ENCODE data around the gene NME3. TPM values are rescaled to one million over a fixed set of nuclear protein-coding genes. Genes with fewer than 3 reads are reported as not detected.

Gene NME3
- polyA plus RNA-seq, 3 donors = 57.7 to 80.2 (median 74.7) TPM

- H3K36me3 Mint-ChIP-seq = peaks cover 49 to 80% of the 10 kb centered on the region in 2 donors
These were observed 38.8 kb upstream of the NME3 start for GRCh38 chr16:1810106-1810505.

GRCh38 chr16:1809281-1809801 lies 38.0 kb upstream of the NME3 start:
- Histone ChIP-seq H3K79me2 (ENCODE audit: insufficient read depth, low read length) (no peaks in the 10 kb centered on the region), H3K36me3 (replicated peaks in 1 of 2; ENCODE audit: control insufficient read depth in 1 of 2, insufficient read depth in 2 of 2, low read length in 2 of 2) (peaks cover 42 to 53% of the 10 kb centered on the region in 2 donors), H3K4me3 (replicated peaks in 1 of 3; ENCODE audit: low read depth in 2 of 3, low read length in 3 of 3) (no peak overlapping the region), H3K4me2 (replicated peaks; ENCODE audit: extremely low read depth, low read length, poor library complexity, severe bottlenecking) (no peak overlapping the region), H3K27ac (ENCODE audit: low read depth in 1 of 2, low read length in 2 of 2) (no peak overlapping the region), H3K4me1 (ENCODE audit: control insufficient read depth in 1 of 2, insufficient read depth in 2 of 2, low read length in 2 of 2) (no peaks in the 10 kb centered on the region), H3K27me3 (ENCODE audit: control insufficient read depth in 2 of 2, insufficient read depth in 2 of 2, low read length in 2 of 2) (no peaks in the 10 kb centered on the region), H2AFZ (ENCODE audit: insufficient read depth, low read depth, low read length, poor library complexity, severe bottlenecking) (no peak overlapping the region), H3K9me3 (replicated peaks in 1 of 2; ENCODE audit: control insufficient read depth in 1 of 2, insufficient read depth in 1 of 2, low read length in 2 of 2) (no peaks in the 10 kb centered on the region), H4K20me1 (ENCODE audit: insufficient read depth, low read length) (peaks cover 14% of the 10 kb centered on the region), H3K9ac (ENCODE audit: insufficient read depth, low read length, poor library complexity, severe bottlenecking) (no peak overlapping the region)
- H3K9me3 Mint-ChIP-seq = peaks cover 0 to 2% (median 0%) of the 10 kb centered on the region in 7 donors
- DNase-seq = no peak
- H3K27me3 Mint-ChIP-seq (ENCODE audit: low read depth in 3 of 3) = no peaks in the 10 kb centered on the region
- intact Hi-C loops (cut with micrococcal nuclease) = no loop called here
- H3K4me3 Mint-ChIP-seq = no peak overlapping the region
- no peak for TF ChIP-seq CTCF (IDR thresholded peaks at IDR 0.05)
- 88% methylated on average over 23 of the region's 28 CpGs for WGBS (ENCODE audit: insufficient coverage)
- H3K27ac Mint-ChIP-seq = no peak overlapping the region
- H3K36me3 Mint-ChIP-seq = peaks cover 44 to 75% of the 10 kb centered on the region in 2 donors
- no peaks in the 10 kb centered on the region for H3K4me1 Mint-ChIP-seq

More at GRCh38 chr16:1810106-1810505, 38.8 kb upstream of the NME3 start:
- intact Hi-C loops (cut with micrococcal nuclease) = no loop called here
- H2AFZ ChIP-seq (ENCODE audit: insufficient read depth, low read depth, low read length, poor library complexity, severe bottlenecking) = no peak overlapping the region
- peaks cover 17% of the 10 kb centered on the region for H4K20me1 ChIP-seq (ENCODE audit: insufficient read depth, low read length)
- H3K27me3 Mint-ChIP-seq (ENCODE audit: low read depth in 3 of 3) = no peaks in the 10 kb centered on the region
- no peak overlapping the region for H3K27ac ChIP-seq (ENCODE audit: low read depth in 1 of 2, low read length in 2 of 2)
- H3K4me3 Mint-ChIP-seq = no peak overlapping the region
- H3K27me3 ChIP-seq (ENCODE audit: control insufficient read depth in 2 of 2, insufficient read depth in 2 of 2, low read length in 2 of 2) = no peaks in the 10 kb centered on the region
- H3K4me3 ChIP-seq (replicated peaks in 1 of 3; ENCODE audit: low read depth in 2 of 3, low read length in 3 of 3) = no peak overlapping the region
- H3K4me2 ChIP-seq (replicated peaks; ENCODE audit: extremely low read depth, low read length, poor library complexity, severe bottlenecking) = no peak overlapping the region
- 98% methylated on average over 5 of the region's 16 CpGs for WGBS (ENCODE audit: insufficient coverage)
- H3K36me3 ChIP-seq (replicated peaks in 1 of 2; ENCODE audit: control insufficient read depth in 1 of 2, insufficient read depth in 2 of 2, low read length in 2 of 2) = peaks cover 42 to 60% of the 10 kb centered on the region in 2 donors
- no peak for TF ChIP-seq CTCF (IDR thresholded peaks at IDR 0.05)
- H3K9me3 ChIP-seq (replicated peaks in 1 of 2; ENCODE audit: control insufficient read depth in 1 of 2, insufficient read depth in 1 of 2, low read length in 2 of 2) = no peaks in the 10 kb centered on the region
- no peak overlapping the region for H3K9ac ChIP-seq (ENCODE audit: insufficient read depth, low read length, poor library complexity, severe bottlenecking)
- no peak overlapping the region for H3K27ac Mint-ChIP-seq
- H3K4me1 ChIP-seq (ENCODE audit: control insufficient read depth in 1 of 2, insufficient read depth in 2 of 2, low read length in 2 of 2) = no peaks in the 10 kb centered on the region
- peaks cover 0 to 2% (median 0%) of the 10 kb centered on the region in 7 donors for H3K9me3 Mint-ChIP-seq
- no peaks in the 10 kb centered on the region for H3K79me2 ChIP-seq (ENCODE audit: insufficient read depth, low read length)
- no peaks in the 10 kb centered on the region for H3K4me1 Mint-ChIP-seq
- no peak for DNase-seq

Measured in CD14-positive monocyte (primary cell).